SU-DHL-6 (cell line): ENCODE results near the gene IGF2BP2.

Experiments used
- H2AFZ ChIP-seq: fragments of 200-600 bp; sonication (generic); 2 replicates; pipeline ENCODE4 v1.6.1; 2014; ENCODE audit warnings: low read depth, mild to moderate bottlenecking, moderate library complexity, mixed read lengths, antibody characterized with exemption, low read length; ENCODE audit not compliant: severe bottlenecking
- H3F3A ChIP-seq: fragments of 200-600 bp; shearing (Covaris generic); 2 replicates; pipeline ENCODE4 v1.6.0; 2016; ENCODE audit warnings: antibody characterized with exemption, mild to moderate bottlenecking; ENCODE audit not compliant: insufficient read depth
- H3K27ac ChIP-seq: fragments of 200-600 bp; sonication (generic); 2 replicates; pipeline ENCODE4 v1.5.1; 2016; ENCODE audit warnings: low read depth, mild to moderate bottlenecking, low read length, moderate library complexity, mixed read lengths
- H3K27me3 ChIP-seq: fragments of 200-600 bp; sonication (generic), shearing (Covaris generic); 2 replicates; pipeline ENCODE4 v1.6.0; 2014; ENCODE audit warnings: mild to moderate bottlenecking, low read length
- H3K36me3 ChIP-seq: fragments of 200-600 bp; sonication (generic); 2 replicates; pipeline ENCODE4 v1.6.1; 2014; ENCODE audit warnings: mild to moderate bottlenecking, low read length, mixed read lengths
- H3K4me2 ChIP-seq: fragments of 300-600, 200-600 bp; shearing (Covaris generic), sonication (generic); 2 replicates; pipeline ENCODE4 v1.6.0; 2014; ENCODE audit warnings: low read length, low read depth, mild to moderate bottlenecking; ENCODE audit not compliant: poor library complexity, severe bottlenecking
- H3K4me3 ChIP-seq: fragments of 200-600 bp; sonication (generic); 2 replicates; pipeline ENCODE4 v1.5.1; 2014; ENCODE audit warnings: antibody characterized with exemption, low read length, mild to moderate bottlenecking, mixed read lengths; ENCODE audit not compliant: insufficient read depth, poor library complexity, severe bottlenecking
- H3K79me2 ChIP-seq: fragments of 200-600 bp; sonication (generic); 2 replicates; pipeline ENCODE4 v1.6.1; 2014; ENCODE audit warnings: mild to moderate bottlenecking, low read length, moderate library complexity; ENCODE audit not compliant: insufficient read depth
- H3K9ac ChIP-seq: fragments of 200-600 bp; sonication (generic); 2 replicates; pipeline ENCODE4 v1.7.0; 2014; ENCODE audit warnings: mild to moderate bottlenecking, low read length
- H3K9me2 ChIP-seq: fragments of 200-600 bp; sonication (generic); replicated peaks from 2 replicates; pipeline ENCODE4 v1.6.1; 2014; ENCODE audit warnings: low read length; ENCODE audit not compliant: insufficient read depth
- H3K9me3 ChIP-seq: fragments of 200-600 bp; sonication (generic); 2 replicates; pipeline ENCODE4 v1.6.1; 2014; ENCODE audit warnings: low read length, mixed read lengths; ENCODE audit not compliant: insufficient read depth
- H4K20me1 ChIP-seq: fragments of 200-600 bp; sonication (generic); 2 replicates; pipeline ENCODE4 v1.6.1; 2014; ENCODE audit warnings: low read depth, mild to moderate bottlenecking, antibody characterized with exemption, low read length, moderate library complexity, mixed read lengths
- CTCF ChIP-seq: fragments of 200-600 bp; sonication (generic); IDR thresholded peaks from one replicate; pipeline ENCODE4 v1.5.1; 2017; ENCODE audit warnings: antibody characterized with exemption, mild to moderate bottlenecking, low read length, moderate library complexity; ENCODE audit not compliant: insufficient read depth, poor library complexity, severe bottlenecking
- EZH2phosphoT487 ChIP-seq: fragments of 200-600 bp; sonication (generic), shearing (Covaris generic); conservative IDR thresholded peaks from 2 replicates; pipeline ENCODE4 v1.6.1; 2018; ENCODE audit warnings: mild to moderate bottlenecking, antibody characterized with exemption, low read length, moderate library complexity, mixed read lengths

IGF2BP2 gene

GRCh38 chr3:185825006-185825638, at the start of gene IGF2BP2:
Gene IGF2BP2, minus strand, starts transcription at chr3:185825042. Its CDS starts 82 bp downstream, at chr3:185824960.
- Histone ChIP-seq H3F3A (no peaks in the 10 kb centered on the region), H3K9ac (peak within 1 kb of the TSS; percentile 48), H3K36me3 (no peaks in the 10 kb centered on the region), H3K27me3 (no peaks in the 10 kb centered on the region), H2AFZ (peak within 1 kb of the TSS; percentile 82), H3K9me2 (no peaks in the 10 kb centered on the region), H3K79me2 (no peaks in the 10 kb centered on the region), H3K9me3 (no peaks in the 10 kb centered on the region), H3K4me3 (peak within 1 kb of the TSS; percentile 55), H4K20me1 (no peaks in the 10 kb centered on the region), H3K27ac (no peak within 1 kb of the TSS), H3K4me2 (peak within 1 kb of the TSS; percentile 62)
- TF ChIP-seq EZH2phosphoT487 (no peak), CTCF (no peak)

GRCh38 chr3:185874119-185874518, 49.3 kb upstream of the IGF2BP2 start:
- no peak overlapping the region for H3K27ac ChIP-seq
- no peaks in the 10 kb centered on the region for H3K36me3 ChIP-seq
- H3K9me2 ChIP-seq = no peaks in the 10 kb centered on the region
- TF ChIP-seq EZH2phosphoT487 = no peak
- no peak for TF ChIP-seq CTCF
- no peaks in the 10 kb centered on the region for H3K9me3 ChIP-seq
- H3K27me3 ChIP-seq = no peaks in the 10 kb centered on the region
- H3K9ac ChIP-seq = no peak overlapping the region
- H2AFZ ChIP-seq = no peak overlapping the region
- no peaks in the 10 kb centered on the region for H3K79me2 ChIP-seq
- no peaks in the 10 kb centered on the region for H3F3A ChIP-seq
- H4K20me1 ChIP-seq = no peaks in the 10 kb centered on the region
- H3K4me3 ChIP-seq = no peak overlapping the region
- H3K4me2 ChIP-seq = no peak overlapping the region

GRCh38 chr3:185867650-185868049, 42.8 kb upstream of the IGF2BP2 start:
- Histone ChIP-seq H3K27me3 (no peaks in the 10 kb centered on the region), H3K9ac (no peak overlapping the region), H3K4me2 (no peak overlapping the region), H3K36me3 (no peaks in the 10 kb centered on the region), H2AFZ (no peak overlapping the region), H4K20me1 (no peaks in the 10 kb centered on the region), H3F3A (no peaks in the 10 kb centered on the region), H3K9me3 (no peaks in the 10 kb centered on the region), H3K9me2 (no peaks in the 10 kb centered on the region), H3K4me3 (no peak overlapping the region), H3K79me2 (no peaks in the 10 kb centered on the region), H3K27ac (no peak overlapping the region)
- TF ChIP-seq CTCF = no peak
- TF ChIP-seq EZH2phosphoT487 = no peak
